BJ (cell line): Measurements from ENCODE around the gene OR5F1. TPM values are rescaled to one million over a fixed set of nuclear protein-coding genes. Genes with fewer than 3 reads are reported as not detected.

Source experiments
- CTCF ChIA-PET: fragments of 350-600 bp; formaldehyde crosslinking; extraction: SDS; loops from one replicate; lab custom pipeline; 2021; ENCODE audit warnings: antibody characterized with exemption, inconsistent platforms; lab: Yijun Ruan, JAX
- POLR2A ChIA-PET: fragments of 300-600 bp; sonication (Branson Sonifier 250); formaldehyde crosslinking; extraction: SDS; loops from one replicate; lab custom pipeline; 2021; ENCODE audit warnings: antibody characterized with exemption; lab: Charles Lee
- DNase-seq: peaks from one replicate; pipeline ENCODE4 v3.0.0-alpha.2; 2011; ENCODE audit warnings: low read depth
- H3K27me3 ChIP-seq: 2 replicates; pipeline ENCODE4 v1.6.0; 2011; ENCODE audit warnings: low read length; ENCODE audit not compliant: control insufficient read depth, insufficient read depth
- H3K36me3 ChIP-seq: 2 replicates; pipeline ENCODE4 v1.5.1; 2011; ENCODE audit warnings: low read length; ENCODE audit not compliant: control insufficient read depth, insufficient read depth
- H3K4me3 ChIP-seq: 2 replicates; pipeline ENCODE4 v1.5.1; 2011; ENCODE audit warnings: low read depth, mild to moderate bottlenecking, control low read depth, low read length
- polyA plus RNA-seq: library from polyadenylated mRNA; depleted of rRNA; stranded (reverse); fragments of >200 nt; gene quantifications from 2 replicates; pipeline ENCODE4 v1.2.3, GENCODE V29; 2011; rRNA removed
- TF ChIP-seq, protein P1 (sequence below): IDR thresholded peaks from 2 replicates; pipeline ENCODE4 v1.5.1; 2011; ENCODE audit warnings: low read depth, mild to moderate bottlenecking, control low read depth, inconsistent platforms, low read length, moderate library complexity; ENCODE audit not compliant: insufficient read depth

The OR5F1 gene
- polyA plus RNA-seq, 1 experiment, result not detected

DNA sequence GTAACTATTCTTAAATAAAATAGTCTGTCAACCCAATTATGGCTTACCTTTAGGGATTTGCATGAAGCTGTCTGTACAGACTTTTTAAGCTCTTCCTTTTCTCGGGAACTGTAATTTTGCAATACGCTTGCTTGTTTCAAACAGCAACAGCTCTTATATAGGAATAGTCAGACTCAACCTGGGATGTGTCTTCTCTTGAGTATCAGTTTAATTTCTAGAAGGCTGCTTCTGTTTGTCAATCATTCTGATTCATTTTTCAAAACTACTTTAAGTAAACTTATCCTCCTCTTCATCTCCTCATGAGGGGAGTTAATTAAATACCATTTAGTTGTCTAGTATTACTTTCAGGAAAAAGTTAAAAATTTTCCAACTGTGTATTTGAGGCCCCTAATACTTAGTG lies 24.6 kb downstream of the OR5F1 start, which contains the start of gene OR10AG1:
TSS of gene OR10AG1 (minus strand) at position 101 of the 400 bp plus-strand sequence. CDS start at position 63, 38 bp downstream.
- H3K27me3 ChIP-seq, result no peaks in the 10 kb centered on the region
- TF ChIP-seq, protein P1, sequence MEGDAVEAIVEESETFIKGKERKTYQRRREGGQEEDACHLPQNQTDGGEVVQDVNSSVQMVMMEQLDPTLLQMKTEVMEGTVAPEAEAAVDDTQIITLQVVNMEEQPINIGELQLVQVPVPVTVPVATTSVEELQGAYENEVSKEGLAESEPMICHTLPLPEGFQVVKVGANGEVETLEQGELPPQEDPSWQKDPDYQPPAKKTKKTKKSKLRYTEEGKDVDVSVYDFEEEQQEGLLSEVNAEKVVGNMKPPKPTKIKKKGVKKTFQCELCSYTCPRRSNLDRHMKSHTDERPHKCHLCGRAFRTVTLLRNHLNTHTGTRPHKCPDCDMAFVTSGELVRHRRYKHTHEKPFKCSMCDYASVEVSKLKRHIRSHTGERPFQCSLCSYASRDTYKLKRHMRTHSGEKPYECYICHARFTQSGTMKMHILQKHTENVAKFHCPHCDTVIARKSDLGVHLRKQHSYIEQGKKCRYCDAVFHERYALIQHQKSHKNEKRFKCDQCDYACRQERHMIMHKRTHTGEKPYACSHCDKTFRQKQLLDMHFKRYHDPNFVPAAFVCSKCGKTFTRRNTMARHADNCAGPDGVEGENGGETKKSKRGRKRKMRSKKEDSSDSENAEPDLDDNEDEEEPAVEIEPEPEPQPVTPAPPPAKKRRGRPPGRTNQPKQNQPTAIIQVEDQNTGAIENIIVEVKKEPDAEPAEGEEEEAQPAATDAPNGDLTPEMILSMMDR, result no peak
- H3K4me3 ChIP-seq, result no peak within 1 kb of the TSS
- ChIA-PET CTCF (no interaction called here), POLR2A (no interaction called here)
- DNase-seq, result no peak
- no peaks in the 10 kb centered on the region for H3K36me3 ChIP-seq

DNA sequence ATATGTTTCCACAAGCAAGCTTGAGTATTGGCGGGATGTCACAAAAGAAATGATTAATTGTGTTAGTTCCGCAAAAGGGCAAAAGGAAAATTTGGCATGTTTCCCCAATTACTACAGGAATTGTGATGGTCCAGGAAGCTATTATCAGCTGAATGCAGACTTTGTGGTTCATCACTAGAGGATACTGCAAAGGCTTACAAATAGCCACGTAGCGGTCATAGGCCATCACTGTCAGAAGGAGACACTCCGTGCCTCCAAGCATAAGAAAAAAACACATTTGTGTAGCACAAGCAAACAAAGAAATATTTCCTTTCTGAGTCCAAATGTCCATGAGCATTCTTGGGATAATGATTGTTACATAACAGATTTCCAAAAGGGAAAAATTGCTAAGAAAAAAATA lies 26.5 kb downstream of the OR5F1 start:
- POLR2A ChIA-PET, result no interaction called here
- no peaks in the 10 kb centered on the region for H3K36me3 ChIP-seq
- H3K4me3 ChIP-seq, result no peak overlapping the region
- CTCF ChIA-PET, result no interaction called here
- DNase-seq, result no peak
- TF ChIP-seq, protein P1, result no peak
- H3K27me3 ChIP-seq, result no peaks in the 10 kb centered on the region

DNA sequence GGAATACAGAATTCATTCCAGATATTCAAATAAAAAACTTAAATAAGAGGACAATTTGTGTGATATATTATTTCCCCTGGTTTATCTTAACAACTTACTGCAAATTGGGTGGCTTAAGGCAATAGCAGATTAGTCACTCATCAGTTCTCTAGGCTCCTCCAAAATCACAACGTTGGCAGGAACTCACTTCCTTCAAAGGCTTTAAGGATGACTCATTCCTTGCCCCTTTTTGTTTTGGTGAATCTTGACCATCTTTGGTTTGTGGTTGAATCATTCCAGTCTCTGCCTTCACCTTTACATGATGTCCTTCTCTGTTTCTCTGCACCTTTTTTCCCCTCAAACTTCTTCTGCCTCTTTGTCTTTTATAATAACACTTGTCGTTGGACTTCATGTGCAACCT lies 28.0 kb downstream of the OR5F1 start:
- Histone ChIP-seq H3K36me3 (no peaks in the 10 kb centered on the region), H3K4me3 (no peak overlapping the region), H3K27me3 (no peaks in the 10 kb centered on the region)
- TF ChIP-seq, protein P1, result no peak
- no peak for DNase-seq
- ChIA-PET CTCF (no interaction called here), POLR2A (no interaction called here)

DNA sequence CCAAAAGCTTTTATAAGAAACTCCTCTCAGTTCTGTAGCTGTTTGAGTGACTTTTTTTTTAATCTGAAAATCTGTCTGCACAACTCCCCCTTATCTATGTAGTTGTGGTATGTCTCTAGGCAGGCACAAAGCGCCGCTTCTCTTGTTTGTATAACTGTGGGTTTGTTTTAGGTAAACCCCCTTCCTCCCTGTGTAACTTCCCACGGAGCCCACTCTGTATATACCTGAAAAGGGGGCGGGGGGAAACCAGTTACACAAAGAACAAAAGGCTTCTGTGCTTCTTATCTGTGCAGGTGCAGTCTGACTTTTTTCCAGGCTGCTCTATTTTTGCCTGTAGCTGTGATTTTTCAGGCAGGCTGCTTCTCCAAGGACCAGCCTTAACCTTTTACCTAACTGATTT lies 37.9 kb downstream of the OR5F1 start:
- CTCF ChIA-PET, result no interaction called here
- POLR2A ChIA-PET, result no interaction called here
- Histone ChIP-seq H3K4me3 (no peak overlapping the region), H3K27me3 (no peaks in the 10 kb centered on the region), H3K36me3 (no peaks in the 10 kb centered on the region)
- TF ChIP-seq, protein P1, result no peak
- no peak for DNase-seq

DNA sequence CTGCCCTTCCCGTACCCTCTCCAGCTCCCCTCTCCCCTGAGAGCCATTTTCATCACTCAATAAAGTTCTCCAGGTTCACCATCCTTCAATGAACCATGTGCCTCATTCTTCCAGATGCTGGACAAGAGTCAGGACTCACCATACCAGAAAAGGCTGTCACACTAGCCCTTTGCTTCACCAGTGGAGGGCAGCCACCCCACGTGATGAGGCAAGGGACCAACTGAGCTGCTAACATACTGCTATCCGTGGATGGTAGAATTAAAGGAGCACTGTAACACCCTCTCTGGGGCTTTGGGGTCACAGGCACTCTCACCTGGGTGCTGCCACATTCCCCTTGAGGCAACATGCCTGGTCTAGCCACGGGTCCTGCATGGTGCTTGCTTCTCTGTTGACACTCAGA lies 45.1 kb downstream of the OR5F1 start:
- no peak for DNase-seq
- TF ChIP-seq, protein P1, result no peak
- CTCF ChIA-PET, result no interaction called here
- POLR2A ChIA-PET, result no interaction called here
- Histone ChIP-seq H3K4me3 (no peak overlapping the region), H3K27me3 (no peaks in the 10 kb centered on the region), H3K36me3 (no peaks in the 10 kb centered on the region)

Other genes with a start within 250 kb of the OR5F1 start
- not detected in 2 replicates for gene OR5D13, start 221.2 kb downstream of the OR5F1 start, polyA plus RNA-seq
- gene OR5D14, start 199.1 kb downstream of the OR5F1 start, polyA plus RNA-seq, result not detected in 2 replicates
- gene OR5L1, start 183.3 kb downstream of the OR5F1 start, polyA plus RNA-seq, result not detected in 2 replicates
- not detected in 2 replicates for gene OR5D18, start 175.0 kb downstream of the OR5F1 start, polyA plus RNA-seq
- not detected in 2 replicates for gene OR5L2, start 167.4 kb downstream of the OR5F1 start, polyA plus RNA-seq
- not detected in 2 replicates for gene OR5D16, start 155.9 kb downstream of the OR5F1 start, polyA plus RNA-seq
- gene TRIM51, start 111.3 kb downstream of the OR5F1 start, polyA plus RNA-seq, result not detected in 2 replicates
- not detected in 2 replicates for gene OR5W2, start 80.0 kb downstream of the OR5F1 start, polyA plus RNA-seq
- not detected in 2 replicates for gene OR5I1, start 58.2 kb downstream of the OR5F1 start, polyA plus RNA-seq
- not detected in 2 replicates for gene OR10AG1, start 24.7 kb downstream of the OR5F1 start, polyA plus RNA-seq
- gene OR5AS1, start 33.0 kb upstream of the OR5F1 start, polyA plus RNA-seq, result not detected in 2 replicates
- gene OR8I2, start 98.7 kb upstream of the OR5F1 start, polyA plus RNA-seq, result not detected in 2 replicates
- gene OR8H2, start 109.1 kb upstream of the OR5F1 start, polyA plus RNA-seq, result not detected in 2 replicates
- gene OR8H3, start 127.7 kb upstream of the OR5F1 start, polyA plus RNA-seq, result not detected in 2 replicates
- not detected in 2 replicates for gene OR8J3, start 145.6 kb upstream of the OR5F1 start, polyA plus RNA-seq
- gene OR8K5, start 165.7 kb upstream of the OR5F1 start, polyA plus RNA-seq, result not detected in 2 replicates
- gene OR5J2, start 182.0 kb upstream of the OR5F1 start, polyA plus RNA-seq, result not detected in 2 replicates
- gene OR5T2, start 239.6 kb upstream of the OR5F1 start, polyA plus RNA-seq, result not detected in 2 replicates